Glomerular endothelial cell (primary cell): Measurements from ENCODE around the gene CDK9. TPM values are rescaled to one million over a fixed set of nuclear protein-coding genes. Genes with fewer than 3 reads are reported as not detected.

Source experiments
- DNase-seq: peaks from one replicate; pipeline ENCODE4 v3.0.0-alpha.2; 2011; ENCODE audit warnings: low read depth, low spot score; ENCODE audit errors: extremely low read depth
- total RNA-seq: library from RNA; depleted of rRNA; stranded (reverse); fragments of >200 nt; gene quantifications from 2 replicates; pipeline ENCODE4 v1.2.3, GENCODE V29; 2015

The CDK9 gene
- total RNA-seq, 1 donor from 2014 or later: 110 TPM

DNA sequence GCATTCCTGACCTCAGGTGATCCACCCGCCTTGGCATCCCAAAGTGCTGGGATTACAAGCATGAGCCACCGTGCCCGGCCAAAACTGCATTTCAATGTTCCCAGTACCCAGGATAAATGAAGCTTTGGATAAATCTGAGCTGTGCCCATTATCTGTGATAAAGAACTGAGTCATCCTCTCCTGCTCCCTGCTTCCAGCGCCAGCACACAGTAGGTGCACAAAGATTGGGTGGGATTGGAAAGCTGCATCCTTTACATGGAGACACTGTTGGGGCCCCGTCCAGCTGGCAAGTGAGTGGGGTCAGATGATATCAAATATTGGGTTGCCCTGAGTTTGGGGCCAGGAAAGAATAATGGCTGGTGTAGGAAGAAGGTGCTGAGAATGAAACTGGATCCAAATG, 24.8 kb upstream of the CDK9 start:
- no peak for DNase-seq

DNA sequence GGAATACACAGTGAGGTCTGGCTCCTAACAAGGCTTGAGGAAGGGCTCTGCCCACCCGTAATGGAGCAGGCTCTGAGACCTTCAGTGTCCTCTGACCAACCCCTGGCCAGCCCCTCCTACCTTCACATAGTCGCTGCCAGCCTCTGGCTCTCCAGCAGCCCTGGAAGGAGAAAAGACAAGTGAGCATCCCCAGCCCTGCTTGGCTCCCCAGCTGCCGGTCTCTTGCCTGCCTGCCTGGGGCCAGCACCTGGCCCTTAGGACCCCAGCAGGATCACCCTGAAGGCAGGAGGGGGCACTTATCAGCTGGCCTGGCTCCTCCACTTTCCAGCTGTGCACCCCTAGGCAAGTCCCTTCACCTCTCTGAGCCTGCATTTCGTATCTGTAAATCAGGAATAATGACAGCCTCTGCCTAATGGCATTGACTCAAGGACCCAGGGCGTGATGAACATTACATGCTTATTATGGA, 24.3 kb upstream of the CDK9 start:
- no peak for DNase-seq

DNA sequence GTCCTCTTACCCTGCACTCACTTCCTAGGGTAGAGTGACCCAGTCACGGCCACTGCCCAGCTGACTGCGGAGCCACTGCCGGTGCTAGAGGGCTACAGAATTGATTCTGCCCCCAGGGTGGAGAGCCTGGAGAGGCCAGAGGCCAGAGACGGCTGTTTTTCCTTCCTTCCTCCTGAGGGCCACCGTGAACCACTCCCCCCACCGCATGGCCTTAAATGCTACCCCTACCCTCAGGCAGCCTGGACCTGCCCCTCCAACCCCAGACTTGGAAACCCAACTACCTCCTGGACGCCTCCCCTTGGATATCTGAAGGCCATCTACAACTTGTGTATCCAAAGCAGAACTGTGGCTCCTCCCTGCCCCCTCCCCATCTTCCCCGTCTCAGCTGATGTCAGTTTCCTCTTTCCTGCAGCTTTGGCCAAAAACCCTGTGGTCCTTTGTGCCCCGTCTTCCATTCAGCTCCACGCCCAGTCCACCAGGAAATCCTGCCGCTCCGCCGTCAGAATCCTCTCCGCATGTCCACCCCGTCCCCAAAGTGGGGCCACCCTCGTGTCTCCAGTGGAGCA, 23.6 kb upstream of the CDK9 start:
- no peak for DNase-seq

DNA sequence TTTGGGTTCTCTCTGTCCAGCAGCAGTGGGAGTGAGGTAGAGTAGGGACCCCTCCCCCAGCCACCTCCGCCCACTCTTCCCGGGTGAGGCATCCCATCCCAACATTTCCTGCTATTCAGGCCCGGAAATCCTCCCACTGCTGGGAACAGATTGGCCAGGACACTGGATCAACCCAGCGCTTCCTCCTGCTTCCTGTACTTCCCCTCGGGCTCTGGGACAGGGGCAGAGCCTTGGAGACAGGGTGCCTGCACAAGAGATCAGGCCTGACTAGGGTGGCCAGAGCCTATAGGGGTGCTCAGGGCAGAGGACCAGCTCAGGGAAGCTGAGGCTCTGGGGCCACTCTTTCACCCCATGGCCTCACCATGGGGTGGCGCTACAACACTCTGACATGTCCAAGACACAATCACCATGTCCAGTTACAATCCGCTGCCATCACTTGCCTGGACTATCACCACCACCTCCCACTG, 21.9 kb upstream of the CDK9 start:
- DNase-seq: no peak

DNA sequence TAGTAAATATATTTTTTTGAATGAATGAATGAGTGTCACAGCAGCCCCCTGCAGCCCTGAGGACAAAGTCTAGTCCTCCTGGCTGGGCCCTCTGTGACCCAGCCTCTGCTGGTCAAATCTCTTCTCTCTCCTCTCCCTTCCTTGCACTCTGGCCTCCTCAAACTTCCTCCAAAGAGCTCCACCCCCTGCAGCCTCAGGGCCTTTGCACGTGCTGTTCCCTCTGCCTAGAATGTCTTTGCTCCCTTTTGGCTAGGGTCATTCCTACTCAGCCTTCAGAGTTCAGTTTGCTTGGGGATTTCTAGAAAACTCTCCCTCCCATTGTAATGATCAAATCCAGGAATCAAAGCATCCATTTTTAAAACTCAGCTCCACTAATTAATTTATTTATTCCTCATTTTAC, 20.4 kb upstream of the CDK9 start:
- no peak for DNase-seq

DNA sequence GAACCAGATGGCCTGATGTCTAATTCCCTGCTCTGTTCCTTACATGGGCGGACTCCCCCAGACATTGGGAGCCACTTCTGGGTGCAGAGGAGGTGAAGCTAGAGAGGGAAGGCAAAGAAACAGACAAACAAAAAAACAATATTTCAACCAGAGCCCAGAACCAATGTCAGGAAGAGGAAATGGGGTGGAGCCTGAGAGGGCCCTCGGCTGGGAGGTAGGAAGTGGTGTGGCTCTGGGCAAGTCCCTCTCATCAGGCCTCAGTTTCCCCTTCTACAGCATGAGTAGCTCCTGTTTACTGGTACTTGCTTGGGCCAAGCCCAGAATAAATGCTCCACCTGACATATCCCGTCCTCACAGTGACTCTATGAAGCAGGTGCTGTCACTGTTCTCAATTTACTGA, 18.4 kb upstream of the CDK9 start:
- DNase-seq: no peak

DNA sequence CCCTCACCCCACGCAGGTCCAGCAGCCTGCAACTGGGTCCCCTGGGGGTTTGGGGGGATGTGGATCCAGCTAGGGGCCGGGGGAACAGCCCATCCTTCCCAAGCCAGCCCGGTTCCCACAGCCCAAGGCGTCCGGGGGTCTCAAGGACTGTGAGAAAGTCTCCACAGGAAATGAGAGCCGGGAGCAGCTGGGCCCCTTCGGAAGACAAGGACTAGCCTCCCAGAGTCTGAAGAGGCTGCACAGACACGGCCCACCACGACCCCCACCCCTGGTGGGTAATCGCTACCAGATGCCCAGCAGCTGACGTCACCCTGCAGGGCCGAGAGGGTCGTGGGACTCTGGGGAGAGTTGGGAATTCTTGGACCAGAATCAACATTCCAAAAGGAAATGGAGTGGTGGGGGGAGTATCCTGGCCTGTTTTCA, 17.9 kb upstream of the CDK9 start:
- DNase-seq: no peak

DNA sequence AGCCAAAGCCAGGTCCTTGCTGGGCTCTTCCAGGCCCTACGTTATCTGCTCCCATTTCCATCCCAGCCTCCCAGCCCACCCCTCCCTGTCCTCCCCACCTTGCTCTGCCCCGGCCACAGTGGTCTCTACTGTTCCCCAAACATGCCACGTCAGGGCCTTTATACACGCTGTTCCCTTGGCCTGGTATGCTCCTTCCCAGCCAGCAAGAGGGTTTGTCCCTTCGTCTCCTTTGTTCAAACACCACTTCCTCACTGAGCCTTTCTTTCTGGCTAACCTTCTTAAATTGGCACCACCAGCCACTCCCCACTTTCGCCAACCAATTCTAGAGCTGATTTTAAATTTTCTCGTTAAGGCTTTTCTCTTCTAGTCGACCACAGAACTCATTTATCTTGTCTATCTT, 17.1 kb upstream of the CDK9 start:
- DNase-seq: no peak

DNA sequence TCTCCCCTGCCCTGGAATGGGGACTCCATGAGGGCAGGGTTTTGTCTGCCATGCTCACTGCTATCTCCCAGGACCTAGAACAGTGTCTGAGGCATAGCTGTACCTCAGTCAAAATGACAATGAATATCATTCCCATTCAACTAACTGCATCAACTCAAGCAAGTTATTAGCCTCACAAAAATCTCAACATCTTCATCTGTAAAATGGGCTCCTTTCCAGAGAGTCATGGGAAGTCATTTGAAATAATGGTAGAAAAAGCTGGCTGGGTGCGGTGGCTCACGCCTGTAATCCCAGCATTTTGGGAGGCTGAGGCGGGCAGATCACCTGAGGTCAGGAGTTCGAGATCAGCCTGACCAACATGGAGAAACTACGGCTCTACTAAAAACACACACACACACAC, 16.7 kb upstream of the CDK9 start:
- no peak for DNase-seq

DNA sequence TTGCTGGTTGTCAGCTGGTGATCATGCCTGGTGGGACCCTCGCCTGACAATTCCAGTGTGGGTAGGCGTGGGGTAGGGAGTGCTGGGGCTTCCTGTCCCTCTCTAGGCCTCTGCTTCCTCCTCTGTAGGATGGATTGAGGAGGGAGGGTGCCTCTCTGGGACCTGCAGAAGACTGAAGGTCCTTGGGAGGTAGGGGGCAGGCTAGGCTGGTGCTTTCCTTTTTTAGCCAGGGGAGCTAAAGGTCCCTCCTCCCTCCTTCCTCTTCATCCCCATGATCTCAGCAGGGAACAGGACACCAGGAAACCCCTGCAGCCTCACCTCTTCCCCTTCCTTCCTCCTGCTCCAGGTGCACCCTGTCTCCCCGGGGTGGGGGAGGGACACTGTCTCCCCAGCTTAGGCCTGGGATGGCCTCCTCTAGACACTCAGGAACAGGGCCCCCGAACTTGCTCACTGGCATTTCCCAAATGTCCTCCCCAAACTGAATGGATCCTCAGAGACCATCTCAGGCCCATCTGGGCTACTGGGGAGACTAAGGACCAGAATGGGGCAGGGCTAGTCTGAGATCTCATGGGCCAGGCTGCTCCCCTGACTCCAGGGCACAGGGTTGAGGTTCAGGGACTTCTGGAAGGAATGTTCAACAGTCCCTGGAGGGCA, 15.8 kb upstream of the CDK9 start:
- no peak for DNase-seq

DNA sequence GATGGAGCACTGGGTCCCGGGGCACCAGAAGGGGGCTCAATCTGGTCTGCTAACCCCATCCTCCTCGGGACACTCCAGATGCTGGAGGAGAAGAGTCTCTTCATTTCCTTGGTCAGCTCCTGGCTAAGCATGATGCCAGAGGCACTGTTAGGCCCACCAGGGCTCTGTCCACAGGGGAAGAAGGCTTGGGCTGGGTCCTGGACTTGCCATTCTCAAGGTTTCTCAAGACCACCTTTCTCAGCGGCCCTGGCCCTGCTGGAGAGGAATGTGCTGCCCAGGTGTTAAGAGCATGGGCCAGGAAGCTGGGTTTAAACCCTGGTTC, 15.3 kb upstream of the CDK9 start:
- no peak for DNase-seq

DNA sequence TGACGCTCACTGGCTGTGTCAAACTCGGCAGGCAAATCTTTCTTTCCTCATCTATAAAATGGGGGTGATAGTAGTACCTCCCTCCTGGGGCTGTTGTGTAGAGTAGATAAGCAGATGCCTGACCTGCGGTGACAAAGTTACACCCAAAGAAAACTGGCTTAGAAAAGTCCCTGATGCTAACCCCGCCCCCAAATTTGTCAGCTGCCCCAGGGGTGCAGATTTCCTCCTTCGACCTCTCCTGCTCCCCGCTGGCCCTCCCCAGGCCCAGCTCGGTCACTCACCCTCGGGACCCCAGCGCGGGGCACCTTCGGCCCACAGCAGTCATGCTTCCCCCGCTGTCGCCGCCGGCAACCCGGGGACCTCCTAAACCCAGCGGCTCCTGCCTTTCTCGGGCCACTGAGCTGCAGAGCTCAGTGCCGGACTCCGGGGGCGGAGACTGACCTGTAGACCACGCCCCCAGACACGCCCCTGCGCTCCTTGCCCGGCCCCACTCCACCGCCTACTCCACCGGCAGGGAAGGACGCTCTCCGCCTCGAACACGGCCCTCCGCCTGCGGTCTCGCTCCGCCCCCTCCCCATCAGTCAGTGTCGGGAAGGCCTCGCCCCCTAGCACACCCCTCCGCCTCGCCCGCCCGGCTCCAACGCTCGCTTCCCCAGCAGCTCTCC, 14.8 kb upstream of the CDK9 start:
- no peak for DNase-seq

DNA sequence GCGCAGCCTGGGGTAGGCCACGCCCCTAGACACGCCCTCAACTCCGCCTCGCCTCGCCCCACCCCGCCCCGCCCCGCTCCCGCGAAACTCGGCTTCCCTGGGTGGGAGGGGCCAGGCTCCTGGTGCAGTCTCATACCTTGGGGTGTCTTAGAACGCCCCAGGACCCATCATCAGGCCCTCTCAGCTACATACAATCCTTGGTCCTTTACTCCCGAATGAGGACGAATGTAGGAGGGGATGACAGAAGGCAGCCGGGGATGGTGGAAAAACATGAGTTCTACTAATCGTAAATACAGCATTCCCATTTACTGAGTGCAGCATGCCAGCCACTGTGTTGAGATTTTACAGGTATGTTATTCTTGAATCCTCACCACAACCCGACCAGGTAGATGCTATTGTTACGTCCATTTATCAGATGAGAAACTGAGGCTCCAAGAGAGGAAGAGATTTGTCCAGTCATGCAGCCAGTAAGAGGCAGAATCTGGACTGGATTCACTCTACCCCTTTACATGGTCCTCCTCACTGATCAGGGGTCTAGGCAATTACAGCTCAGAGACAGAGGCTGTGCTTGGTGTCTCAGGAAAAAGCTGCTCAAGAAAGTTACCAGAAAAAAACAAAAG, 14.2 kb upstream of the CDK9 start:
- no peak for DNase-seq

DNA sequence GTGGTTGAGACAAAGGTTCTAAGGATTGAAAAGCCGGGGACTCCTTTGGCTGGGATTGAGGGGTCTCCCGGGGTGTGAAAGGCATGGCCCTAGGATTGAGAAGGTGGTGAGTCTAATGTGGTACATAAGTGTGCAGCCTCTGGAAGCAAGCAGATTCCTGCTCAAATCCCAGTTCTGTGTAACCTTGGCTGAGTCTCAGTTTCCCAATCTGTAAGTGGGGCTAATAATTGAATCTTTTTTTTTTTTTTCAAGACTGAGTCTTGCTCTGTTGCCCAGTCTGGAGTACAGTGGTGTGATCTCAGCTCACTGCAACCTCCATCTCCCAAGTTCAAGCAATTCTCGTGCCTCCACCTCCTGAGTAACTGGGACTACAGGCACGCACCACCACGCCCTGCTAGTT, 13.2 kb upstream of the CDK9 start:
- no peak for DNase-seq

DNA sequence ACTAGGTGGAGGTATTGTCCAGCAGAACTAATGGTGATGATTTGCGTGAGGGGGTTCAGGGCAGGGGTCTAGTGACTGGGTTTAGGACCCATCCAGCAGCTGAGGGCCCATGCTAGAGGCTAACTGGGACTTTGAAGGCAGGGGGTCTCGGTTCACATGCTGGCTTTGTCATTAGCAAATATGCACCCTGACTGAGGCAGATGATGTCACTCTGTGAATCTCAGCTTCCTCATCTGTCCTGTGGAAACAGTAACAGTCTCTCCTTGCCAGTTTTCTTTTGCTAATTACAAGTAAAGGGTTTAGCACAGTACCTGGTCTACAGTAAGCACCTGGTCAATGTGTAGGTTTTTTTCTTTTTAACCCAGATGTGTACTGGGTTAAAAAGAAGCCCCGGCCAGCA, 12.6 kb upstream of the CDK9 start:
- DNase-seq: no peak

DNA sequence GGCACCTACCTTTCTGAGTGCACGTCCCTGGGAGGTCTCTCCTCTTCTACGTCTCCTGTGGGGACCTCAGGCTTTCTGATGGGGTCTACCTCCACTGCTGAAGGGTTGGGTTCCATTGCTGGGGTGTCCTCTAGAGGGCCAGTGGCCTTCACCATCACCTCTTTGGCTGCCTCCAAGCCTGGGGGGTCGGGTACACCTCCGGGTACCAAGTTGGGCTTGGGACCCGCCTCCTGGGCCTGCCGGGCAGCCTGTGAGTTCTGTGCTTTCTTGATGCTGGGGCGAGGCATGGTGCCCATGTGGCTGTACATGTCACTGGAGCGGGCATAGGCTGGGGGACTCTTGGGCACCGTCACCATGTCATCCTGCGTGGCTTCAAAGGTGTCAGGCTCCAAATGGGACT, 11.9 kb upstream of the CDK9 start:
- DNase-seq: no peak

DNA sequence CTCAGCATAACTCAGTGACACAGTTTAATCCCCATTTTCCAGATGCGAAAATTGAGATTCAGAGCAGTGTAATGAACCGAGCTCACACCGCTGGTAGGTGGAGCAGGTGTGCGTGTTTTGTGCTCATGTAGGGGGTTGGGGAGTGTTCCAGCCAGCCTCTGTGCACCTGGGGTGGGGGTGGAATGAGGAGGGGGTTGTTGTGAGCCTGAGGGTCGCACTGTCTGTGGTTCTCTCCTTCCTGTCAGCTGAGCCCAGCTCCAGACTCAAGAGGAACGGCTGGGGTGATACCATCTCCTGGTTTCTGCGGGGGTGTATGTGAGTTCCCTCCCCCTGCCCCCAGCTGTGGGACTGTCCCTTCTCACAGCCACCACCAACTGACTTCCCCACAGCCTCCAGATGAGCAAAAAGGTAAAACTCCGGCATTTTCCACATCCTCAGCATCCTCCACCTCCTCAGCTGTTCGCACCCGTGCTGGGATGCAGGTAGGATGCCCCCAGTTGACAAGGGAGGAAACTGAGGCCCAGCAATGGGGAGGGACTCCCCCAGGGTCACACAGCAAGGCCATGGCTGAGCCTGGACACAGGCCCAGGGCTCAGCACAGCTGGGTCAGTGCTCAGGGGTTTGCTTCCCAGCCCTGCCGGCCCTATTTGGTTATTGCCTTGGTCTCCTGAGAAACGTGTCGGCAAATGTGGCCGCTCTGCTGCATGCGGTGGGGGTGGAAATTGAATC, 9.5 kb upstream of the CDK9 start:
- DNase-seq: no peak

DNA sequence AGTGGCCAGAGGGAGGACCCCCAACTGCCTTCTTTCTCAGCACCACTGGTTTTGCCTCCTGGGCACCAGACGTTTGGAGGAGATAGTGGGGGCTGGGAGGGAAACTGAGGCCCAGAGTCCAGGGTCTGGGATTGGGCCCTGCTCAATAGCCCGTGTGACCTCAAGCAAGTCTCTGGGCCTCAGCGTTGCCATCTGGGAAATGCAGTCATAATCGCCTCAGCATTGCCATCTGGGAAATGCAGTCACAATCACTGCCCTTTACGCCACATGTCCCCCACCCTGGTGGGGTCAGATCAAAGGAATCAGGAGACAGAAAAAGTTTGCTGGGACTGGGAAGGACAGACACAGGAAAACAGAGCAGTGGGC, 8.9 kb upstream of the CDK9 start:
- DNase-seq: no peak

DNA sequence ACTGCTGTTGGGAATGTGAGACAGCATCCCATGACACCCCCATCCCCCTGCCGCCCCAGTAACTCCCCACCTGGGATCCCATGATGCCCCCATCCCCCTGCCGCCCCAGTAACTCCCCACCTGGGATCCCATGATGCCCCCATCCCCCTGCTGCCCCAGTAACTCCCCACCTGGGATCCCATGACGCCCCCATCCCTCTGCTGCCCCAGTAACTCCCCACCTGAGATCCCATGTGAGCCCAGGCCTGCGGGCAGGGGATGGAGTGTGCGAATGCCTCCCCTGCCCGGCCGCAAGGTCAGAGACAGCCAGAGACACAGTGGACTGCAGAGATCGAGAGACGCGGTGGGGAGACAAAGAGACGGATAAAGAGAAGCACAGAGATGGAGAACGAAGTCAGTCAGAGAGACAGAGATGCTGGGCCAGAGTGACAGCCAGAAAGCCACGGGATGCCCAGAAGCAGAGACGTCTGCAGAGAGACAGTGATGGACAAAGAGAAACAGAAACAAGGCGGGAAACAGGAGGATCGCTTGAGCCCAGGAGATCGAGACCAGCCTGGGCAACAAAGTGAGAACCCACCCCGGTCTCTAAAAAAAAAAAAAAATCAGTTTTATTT, 8.4 kb upstream of the CDK9 start:
- DNase-seq: no peak

DNA sequence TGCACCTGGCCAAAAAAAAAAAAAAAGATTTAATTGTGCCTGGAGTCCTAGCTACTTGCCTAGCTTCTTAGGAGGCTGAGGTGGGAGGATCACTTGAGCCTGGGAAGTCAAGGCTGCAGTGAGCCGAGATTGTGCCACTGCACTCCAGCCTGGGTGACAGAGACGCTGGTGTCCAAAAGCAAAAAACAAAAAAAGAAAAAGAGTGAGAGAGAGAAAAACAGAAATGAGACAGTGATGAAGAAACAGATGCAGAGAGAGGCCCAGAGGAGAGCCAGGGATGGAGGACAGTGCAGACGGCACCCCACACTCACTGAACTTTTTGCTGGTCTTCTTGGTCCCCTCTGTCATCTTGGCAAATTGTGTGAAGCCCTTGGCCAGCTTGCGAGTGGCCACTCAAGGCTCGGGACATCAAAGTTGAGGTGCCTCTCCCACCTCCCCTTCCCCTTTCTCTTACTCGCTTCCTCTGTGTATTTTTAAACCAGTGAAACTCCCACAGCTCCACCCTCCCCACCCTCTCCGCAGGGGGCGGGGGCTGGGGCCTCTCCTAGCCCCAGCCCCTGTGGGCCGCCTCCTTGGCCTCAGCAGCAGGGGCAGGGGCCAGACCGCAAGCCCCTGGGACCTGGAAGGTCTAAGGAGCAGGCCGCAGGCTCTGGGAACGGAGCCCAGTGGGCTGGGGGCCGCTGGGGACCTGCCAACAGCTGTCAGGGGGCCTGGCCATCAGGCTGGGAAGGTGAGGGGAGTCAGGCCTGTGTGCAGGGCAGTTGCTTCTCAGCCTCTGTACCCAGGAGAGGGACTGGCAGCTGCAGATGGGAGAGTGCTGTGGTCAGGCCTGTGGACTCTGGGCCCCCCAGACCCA, 7.3 kb upstream of the CDK9 start, which contains the start of gene SH2D3C:
SH2D3C (minus strand) TSS at position 387 of the 856 bp plus-strand sequence; CDS start at position 348, 39 bp downstream.
- DNase-seq: no peak
